CD4-positive, alpha-beta T cell treated with Interleukin-15 for 1 hour (primary cell): ENCODE data around the gene KCTD5.

Experiments used
- DNase-seq: peaks from one replicate; pipeline ENCODE4 v3.0.0-alpha.2; 2020

Gene KCTD5

GRCh38 chr16:2752850-2753732, 70.8 kb downstream of the KCTD5 start:
- peak; percentile 76 for DNase-seq

- DNase-seq, result no peak
These were observed 71.4 kb downstream of the KCTD5 start for GRCh38 chr16:2753733-2754020.

DNA sequence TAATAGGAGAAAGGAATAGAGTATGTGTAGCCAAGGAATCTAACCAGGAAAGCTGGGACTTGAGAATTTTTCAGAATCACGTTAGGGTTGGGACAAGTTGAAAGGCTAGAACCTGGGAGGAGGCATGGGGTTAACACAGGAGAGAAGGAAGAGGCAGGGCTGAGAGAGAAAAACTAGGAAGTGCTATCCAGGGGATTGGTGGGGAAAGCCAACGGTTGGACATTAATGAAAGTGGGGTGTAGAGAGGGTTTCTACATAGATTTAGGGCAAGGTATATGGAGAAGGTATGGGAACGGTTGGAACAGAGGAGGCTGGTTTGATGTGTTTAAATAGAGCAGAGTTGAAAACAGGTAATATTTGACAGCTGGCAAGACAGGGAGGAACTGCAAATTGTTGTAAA, 72.8 kb downstream of the KCTD5 start:
- no peak for DNase-seq

- DNase-seq, result no peak
These were observed 74.1 kb downstream of the KCTD5 start for GRCh38 chr16:2756288-2757015.

- no peak for DNase-seq
These were observed 75.0 kb downstream of the KCTD5 start for GRCh38 chr16:2757344-2757743.
